Choroid plexus epithelial cell (primary cell): ENCODE results near the gene GPX6.

Source experiments
- DNase-seq: peaks from one replicate; pipeline ENCODE4 v3.0.0-alpha.2; 2010; ENCODE audit warnings: low read depth
- H3K4me3 ChIP-seq: 2 replicates; pipeline ENCODE4 v1.5.1; 2011; ENCODE audit warnings: low read depth, mild to moderate bottlenecking, control low read depth, low read length, moderate library complexity
- TF ChIP-seq, protein P1 (sequence below): conservative IDR thresholded peaks from 2 replicates; pipeline ENCODE4 v1.5.1; 2011; ENCODE audit warnings: low read depth, mild to moderate bottlenecking, control low read depth, inconsistent platforms, low read length, moderate library complexity

The GPX6 gene

DNA sequence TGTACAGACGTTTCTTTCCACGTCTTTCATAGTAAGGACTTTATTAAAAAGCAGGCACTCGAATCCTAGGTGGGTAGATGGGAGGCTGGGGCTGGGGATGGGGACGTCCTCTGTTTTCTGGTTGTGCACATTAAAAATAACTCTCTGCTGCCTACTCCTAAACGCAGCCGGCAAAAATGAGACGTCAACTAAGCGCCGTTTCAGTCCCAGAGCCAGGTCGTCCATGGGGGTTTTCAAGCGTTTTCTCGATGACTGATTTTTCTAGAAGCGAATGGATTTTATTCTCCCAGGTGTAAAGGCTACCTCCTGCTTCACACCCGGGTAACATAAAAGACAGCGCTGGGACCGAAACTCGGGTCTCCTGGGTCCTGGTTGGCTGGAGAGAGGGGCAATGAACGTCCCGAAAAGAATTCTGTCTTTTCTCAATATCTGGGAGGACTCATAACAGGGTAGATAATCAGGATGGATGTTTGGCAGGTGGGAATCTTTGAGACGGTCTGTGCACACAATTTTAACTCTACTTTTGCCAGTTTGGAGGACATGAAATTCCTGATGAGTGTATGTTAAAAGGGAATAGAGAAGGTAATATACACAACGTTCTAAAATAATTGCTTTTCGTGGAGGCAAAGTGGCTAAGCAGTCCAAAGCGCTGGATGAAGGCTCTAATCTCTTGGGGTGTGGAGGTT lies 25.2 kb downstream of the GPX6 start:
- peak overlapping the region; percentile 78 for H3K4me3 ChIP-seq
- no peak for DNase-seq

DNA sequence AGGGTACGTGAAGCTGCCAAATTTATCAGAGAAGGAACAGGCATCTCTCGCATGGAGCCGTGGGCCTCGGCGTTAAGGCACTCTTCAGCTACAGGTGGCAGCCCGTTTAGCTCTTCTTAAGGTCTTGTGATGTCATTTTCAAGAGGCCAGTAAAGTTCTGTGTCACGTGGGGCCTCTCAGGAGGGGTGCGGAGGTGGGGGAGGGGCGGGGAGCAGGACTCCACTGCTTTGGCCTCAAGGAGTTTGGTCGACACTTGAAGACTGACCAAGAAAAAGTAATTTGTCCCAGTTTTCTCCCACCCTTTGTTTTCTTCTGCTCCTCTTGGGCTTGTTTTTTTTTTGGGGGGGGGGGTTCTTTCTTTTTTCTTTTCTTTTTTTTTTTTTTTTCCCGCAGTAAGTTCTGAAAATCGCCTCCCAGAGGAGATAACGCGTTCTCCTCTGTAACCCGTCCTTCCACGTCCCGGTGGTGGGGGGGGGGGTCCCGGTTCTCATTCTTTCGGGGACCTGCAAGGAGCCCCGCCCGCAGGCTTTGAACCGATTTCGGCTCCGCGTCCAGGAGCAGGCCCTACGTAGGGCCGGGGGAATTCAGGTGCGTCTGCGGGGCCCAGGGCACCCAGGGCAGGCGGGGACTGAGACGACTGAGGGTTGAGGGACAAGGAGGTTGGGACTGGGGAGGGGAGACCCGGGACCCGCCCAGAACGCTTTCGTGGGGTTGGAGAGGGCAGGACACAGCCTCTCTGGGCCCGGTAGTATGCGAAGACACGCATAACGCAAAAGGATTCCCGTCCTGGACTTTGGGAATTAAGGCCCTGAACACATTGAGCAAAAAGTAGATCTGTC lies 26.0 kb downstream of the GPX6 start:
- DNase-seq = peak; percentile 89
- H3K4me3 ChIP-seq = peak overlapping the region; percentile 78

More for the DNA sequence above, 25.2 kb downstream of the GPX6 start:
- TF ChIP-seq, protein P1, sequence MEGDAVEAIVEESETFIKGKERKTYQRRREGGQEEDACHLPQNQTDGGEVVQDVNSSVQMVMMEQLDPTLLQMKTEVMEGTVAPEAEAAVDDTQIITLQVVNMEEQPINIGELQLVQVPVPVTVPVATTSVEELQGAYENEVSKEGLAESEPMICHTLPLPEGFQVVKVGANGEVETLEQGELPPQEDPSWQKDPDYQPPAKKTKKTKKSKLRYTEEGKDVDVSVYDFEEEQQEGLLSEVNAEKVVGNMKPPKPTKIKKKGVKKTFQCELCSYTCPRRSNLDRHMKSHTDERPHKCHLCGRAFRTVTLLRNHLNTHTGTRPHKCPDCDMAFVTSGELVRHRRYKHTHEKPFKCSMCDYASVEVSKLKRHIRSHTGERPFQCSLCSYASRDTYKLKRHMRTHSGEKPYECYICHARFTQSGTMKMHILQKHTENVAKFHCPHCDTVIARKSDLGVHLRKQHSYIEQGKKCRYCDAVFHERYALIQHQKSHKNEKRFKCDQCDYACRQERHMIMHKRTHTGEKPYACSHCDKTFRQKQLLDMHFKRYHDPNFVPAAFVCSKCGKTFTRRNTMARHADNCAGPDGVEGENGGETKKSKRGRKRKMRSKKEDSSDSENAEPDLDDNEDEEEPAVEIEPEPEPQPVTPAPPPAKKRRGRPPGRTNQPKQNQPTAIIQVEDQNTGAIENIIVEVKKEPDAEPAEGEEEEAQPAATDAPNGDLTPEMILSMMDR = no peak

DNA sequence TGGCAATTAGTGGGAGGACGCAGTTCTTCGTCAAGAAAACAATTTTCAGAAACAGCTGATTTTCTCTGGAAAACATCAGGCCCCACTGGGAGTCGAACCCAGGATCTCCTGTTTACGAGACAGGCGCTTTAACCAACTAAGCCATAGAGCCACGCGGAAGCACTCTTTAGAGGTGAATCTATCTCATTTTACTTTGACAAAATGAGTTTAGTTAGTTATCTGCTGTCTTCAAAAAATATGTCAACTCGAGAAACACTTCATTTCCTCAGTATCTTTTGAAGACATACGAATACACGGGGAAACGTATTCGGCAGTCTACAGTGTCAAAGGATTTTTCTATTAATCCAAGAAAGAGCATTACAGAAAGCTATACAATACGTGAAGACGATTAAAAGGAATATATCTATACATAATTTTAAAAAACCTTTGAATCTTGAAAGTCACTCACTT lies 26.7 kb downstream of the GPX6 start:
- peak overlapping the region; percentile 78 for H3K4me3 ChIP-seq
- TF ChIP-seq, protein P1 = no peak
- DNase-seq = peak; percentile 83

More for the DNA sequence above, 26.0 kb downstream of the GPX6 start:
- TF ChIP-seq, protein P1 = no peak

DNA sequence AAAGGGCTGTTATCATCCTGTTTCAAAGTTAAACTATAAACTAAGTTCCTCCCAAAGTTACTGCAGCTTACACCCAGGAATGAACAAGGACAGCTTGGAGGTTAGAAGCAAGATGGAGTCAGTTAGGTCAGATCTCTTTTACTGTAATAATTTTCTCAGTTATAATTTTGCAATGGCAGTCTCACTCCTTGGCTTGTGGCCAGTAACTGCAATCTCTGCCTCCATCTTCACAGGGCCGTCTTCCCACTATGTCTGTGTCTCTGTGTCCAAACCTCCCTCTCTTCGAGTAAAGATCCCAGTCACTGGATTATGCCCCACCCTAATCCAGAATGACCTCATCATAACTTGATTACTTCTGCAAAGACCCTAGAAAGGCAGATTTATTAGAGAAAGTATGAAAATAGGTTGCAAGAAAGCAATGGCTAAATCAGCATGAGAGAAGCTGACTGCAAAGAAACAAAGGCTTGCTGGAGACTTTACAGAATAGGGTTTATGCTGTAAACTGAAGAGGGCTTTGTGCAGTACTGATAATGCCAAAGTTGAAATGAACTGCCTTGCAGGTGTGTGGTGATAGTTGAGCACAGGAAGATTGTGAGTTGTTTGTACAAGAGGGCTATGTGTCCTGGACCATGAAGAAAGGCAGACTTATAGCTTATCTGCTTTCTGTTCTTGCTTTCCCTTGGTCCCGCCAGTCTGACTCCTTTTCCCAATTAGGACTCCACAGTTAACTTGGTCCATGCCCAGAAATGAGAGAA lies 28.4 kb downstream of the GPX6 start:
- no peak for DNase-seq
- TF ChIP-seq, protein P1 = no peak
- H3K4me3 ChIP-seq = no peak overlapping the region

DNA sequence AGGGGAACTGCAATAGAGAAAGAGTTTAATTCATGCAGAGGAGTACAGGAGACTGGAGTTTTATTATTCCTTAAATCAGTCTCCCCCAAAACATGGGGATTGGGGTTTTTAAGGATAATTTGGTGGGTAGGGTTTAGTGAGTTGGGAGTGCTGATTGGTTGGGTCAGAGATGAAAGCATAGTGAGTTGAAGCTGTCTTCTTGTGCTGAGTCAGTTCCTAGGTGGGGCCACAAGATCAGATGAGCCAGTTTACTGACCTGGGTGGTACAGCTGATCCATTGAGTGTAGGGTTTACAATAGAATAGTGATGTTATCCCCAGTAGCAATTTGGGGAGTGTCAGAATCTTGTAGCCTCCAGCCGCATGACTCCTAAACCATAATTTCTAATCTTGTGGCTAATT lies 29.1 kb downstream of the GPX6 start:
- TF ChIP-seq, protein P1 = no peak
- DNase-seq = no peak
- H3K4me3 ChIP-seq = no peak overlapping the region

DNA sequence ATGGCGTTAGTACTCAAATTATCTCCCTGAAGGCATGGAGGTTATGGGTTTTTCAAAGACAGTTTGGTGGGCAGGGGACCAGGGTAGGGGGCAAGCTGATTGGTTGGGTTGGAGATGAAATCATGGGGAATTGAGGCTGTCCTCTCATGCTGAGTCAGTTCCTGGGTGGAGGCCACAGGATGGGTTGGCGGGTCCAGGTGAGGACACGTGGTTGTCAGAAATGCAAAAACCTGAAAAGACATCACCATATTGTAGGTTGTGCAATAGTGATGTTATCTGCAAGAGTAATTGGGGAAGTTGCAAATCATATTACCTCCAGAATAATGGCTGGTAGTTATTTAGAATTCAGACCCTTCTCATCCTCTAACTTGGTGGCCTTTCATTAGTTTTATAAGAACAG lies 30.1 kb downstream of the GPX6 start:
- no peak overlapping the region for H3K4me3 ChIP-seq
- TF ChIP-seq, protein P1 = no peak
- DNase-seq = no peak
